Neural progenitor cell (in vitro differentiated cells): ENCODE measurements around the gene SLC43A3.

Experiments used
- EZH2phosphoT487 ChIP-seq: fragments of 200-600 bp; sonication (generic); IDR thresholded peaks from 2 replicates; pipeline ENCODE4 v1.6.1; 2017; ENCODE audit warnings: antibody characterized with exemption
- TF ChIP-seq, protein P1 (sequence below): fragments of 200-600 bp; sonication (generic); IDR thresholded peaks from 2 replicates; pipeline ENCODE4 v1.5.1; 2017; ENCODE audit warnings: antibody characterized with exemption, mild to moderate bottlenecking

DNA sequence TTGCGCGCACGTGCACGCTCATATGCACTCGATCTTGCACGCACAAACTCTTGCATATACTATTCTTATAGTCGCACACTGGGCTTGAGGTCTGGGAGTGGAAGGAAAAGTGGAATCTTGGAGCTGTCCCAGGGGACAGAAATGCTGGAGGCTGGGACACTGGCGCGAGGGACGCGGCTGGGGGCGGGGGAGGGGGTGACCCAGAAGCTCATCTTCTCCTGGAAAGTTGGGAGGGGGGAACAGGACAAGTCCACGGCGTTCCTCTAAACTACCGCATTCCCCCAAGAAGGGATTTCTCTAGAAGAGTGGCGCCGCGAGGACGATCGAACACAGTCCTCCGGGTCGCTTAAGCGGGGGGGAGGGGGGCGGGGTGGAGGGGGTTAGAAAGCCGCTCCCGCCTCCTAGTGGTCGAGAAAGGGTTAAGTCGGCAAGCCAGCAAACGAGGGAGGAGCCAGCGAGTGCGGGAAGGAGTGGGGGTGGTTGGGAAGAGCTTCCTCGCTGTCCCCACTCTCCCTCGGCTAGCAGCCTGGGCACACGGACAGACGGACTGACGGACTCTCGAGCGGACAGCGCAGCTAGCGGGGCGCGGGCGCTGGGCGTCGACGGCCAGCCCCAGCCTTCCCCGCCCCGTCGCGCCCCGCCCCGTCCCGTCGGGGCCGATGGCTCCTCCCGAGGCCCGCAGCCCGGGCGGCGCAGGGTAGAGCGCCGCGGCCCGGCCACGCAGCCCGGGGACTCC is 33.3 kb upstream of the SLC43A3 start, which contains the start of gene RTN4RL2:
- no peak for TF ChIP-seq EZH2phosphoT487
- TF ChIP-seq, protein P1, sequence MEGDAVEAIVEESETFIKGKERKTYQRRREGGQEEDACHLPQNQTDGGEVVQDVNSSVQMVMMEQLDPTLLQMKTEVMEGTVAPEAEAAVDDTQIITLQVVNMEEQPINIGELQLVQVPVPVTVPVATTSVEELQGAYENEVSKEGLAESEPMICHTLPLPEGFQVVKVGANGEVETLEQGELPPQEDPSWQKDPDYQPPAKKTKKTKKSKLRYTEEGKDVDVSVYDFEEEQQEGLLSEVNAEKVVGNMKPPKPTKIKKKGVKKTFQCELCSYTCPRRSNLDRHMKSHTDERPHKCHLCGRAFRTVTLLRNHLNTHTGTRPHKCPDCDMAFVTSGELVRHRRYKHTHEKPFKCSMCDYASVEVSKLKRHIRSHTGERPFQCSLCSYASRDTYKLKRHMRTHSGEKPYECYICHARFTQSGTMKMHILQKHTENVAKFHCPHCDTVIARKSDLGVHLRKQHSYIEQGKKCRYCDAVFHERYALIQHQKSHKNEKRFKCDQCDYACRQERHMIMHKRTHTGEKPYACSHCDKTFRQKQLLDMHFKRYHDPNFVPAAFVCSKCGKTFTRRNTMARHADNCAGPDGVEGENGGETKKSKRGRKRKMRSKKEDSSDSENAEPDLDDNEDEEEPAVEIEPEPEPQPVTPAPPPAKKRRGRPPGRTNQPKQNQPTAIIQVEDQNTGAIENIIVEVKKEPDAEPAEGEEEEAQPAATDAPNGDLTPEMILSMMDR = peak; percentile 59
